Stimulated activated CD8-positive, alpha-beta memory T cell treated with anti-CD3 and anti-CD28 coated beads, Interleukin-7, amount 100 ng/mL, for 48 hours (primary cell): ENCODE measurements around the gene GSK3B.

Source experiments
- DNase-seq, 2 donors: peaks; one replicate each; pipeline ENCODE4 v3.0.0-alpha.2; 2020; ENCODE audit warnings: low read depth in 1 of 2; ENCODE audit errors: extremely low read depth in 1 of 2

GSK3B gene

DNA sequence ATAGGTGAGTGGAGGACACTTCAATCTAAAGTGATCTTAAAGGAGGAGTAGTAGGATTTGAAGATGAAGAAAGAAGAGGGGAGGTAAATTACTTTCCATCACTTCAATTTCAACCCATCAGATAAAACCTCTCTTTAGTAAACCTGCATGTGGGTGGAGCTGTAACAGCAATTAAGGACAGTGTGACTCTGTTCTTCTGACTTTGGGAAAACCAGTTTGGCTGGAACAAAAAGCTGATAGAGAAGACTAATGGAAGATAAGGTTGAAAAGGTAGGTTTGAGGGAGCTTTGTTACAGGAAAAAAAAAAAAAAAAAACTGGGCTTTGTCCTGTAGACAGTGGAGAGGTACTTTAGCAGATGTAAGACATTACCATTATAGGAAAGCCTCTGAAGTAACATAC, 4.5 kb upstream of the GSK3B start:
- no peak for DNase-seq

DNA sequence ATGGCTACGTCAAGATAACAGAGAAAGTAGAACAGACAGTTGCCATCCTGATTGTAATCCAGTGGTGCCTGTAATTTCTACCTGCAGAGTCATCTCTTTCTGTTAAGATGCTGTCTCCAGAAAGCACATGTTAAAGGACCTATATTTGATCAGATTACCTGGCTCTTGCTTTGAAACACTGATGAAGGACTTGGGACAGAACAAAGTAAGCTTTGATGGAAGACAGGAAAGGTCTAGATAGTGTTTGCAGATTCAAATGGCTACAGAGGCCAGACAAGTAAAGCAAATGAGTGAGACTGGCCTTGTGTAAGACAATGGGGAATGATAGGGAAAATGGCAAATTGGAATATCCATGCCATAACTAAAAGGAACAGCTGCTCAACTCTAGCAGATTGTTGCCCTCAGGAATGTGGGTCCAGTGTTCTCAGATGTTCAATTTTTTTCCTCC, 1.8 kb upstream of the GSK3B start:
- DNase-seq, result no peak

DNA sequence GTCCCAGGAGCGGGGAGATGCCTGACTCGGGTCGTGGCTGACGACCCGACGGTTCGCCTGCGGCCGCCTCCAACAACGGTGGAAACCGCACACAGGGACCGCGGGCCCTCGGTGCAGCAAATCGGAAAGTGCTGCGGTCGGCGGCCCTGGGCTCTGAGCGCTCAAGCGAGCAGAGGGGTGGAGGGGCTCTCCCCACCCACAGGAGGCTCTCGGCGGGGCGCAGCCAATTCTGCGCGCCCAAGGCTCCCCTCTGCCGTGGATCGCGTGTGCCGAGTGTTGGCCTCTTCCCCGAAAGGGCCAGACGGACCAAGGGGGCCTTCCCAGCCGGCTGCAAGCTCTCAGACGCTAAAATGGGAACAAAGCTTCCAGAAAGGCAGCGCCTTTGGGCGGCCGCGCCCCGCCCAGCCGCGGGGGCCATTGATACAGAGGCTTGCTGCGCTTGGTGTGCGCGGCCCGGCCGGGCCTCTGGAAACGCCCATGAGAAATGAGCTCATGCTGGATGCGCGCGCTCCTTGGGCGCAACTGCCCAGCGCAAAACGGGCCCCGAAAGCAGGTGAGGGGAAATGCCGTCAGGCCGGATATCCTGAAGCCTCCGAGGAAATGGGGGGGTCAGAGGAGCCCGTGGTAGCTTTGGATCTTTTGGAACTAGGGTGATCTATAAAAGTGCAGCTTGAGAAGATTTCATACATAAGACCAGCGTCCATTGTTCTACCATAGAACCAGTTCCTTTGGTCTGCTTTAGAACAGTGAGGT, 1.2 kb upstream of the GSK3B start:
- peak; percentile 84 to 89 for DNase-seq

DNA sequence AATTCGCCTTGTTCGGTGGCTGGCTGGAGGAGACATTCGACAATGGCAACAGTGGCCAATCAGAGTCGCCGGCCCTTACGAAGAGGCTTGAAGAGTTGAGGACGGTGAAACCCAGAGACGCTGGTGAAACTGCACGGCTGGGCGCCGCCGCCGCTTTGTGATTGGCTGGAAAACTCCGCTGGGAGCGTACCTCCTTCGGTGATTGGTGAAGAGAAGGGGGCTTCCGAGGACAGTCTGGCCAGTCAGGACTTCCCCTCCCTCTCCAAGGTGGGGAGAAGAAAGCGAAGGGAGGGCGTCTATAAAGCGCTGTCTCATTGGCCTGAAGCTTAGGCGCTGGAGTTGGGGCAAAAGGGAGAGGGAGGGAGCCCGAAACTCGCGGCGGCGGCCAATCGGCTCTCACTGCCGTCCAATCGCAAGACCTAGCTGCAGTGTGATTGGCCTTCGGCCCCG, 554 bp upstream of the GSK3B start:
- DNase-seq, result peak; percentile 96 to 98

DNA sequence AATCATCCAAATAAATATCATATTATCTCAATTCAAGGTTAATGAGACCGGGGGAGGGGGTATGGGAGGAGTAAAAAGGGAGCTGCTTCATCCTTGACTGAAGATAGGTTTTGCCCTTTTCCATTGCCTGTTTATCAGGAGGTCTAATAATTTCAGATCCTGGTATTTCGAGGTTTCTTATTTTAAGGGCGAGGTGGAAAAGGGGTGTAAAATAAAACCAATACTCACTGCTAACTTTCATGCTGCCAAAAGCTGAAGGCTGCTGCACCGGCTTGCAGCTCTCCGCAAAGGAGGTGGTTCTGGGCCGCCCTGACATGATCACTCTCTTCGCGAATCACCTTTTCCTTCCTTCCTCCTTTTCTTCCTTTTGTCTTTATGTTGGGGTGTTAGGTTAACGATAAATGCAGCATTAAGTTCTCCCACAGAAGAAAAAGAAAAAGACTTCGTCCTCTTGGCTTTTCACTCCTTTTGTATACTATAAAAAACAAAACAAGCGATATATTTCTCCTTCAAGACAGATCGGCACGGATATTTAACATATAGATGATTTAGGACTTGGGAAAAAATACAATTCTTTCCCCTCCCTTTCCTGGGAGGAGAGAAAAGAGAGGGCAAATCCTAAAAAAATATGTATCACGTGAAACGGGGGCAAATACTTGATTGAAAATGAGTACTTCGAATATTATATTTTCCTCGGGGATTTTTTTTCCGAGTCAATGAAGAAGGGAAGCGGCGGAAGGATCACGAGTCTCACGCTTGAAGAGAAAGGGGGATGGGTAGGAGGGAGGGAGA, 932 bp downstream of the GSK3B start:
- DNase-seq, result no peak

DNA sequence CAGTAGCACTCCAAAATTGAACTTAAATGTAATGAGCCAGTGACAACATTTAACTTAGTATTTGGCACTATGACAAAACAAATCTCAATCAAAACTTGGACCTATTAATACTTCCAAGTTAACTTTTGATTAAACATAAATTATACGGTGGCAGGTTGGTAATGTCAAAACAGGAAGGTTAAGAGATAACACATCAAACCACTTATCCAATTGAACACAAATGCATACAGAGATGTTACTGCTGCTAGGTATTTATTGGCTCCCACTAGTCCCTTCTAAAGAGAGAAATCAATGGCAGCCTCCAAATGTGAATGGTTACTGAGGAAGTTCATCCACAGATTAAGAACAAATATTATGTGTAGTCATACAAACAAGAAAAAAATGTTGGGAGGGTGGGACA, 1.8 kb downstream of the GSK3B start:
- no peak for DNase-seq

DNA sequence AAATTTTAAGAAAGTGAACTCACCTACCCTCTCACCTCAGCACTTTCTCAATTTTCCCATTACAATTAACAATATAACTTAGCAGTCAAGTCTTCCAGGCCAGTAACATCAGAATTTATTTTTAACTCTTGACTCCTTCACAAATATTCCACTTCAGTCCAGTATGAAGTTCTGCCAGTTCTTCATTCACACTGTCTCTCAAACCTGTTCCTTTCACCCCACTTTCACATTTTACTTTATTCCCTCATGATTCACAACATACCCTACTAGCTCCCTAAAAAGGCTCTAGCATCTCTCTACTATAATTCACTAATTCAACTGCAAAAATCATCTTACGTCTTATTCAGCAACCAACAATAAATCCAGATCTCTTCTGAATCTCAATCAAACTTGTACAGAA, 3.8 kb downstream of the GSK3B start:
- DNase-seq, result no peak

DNA sequence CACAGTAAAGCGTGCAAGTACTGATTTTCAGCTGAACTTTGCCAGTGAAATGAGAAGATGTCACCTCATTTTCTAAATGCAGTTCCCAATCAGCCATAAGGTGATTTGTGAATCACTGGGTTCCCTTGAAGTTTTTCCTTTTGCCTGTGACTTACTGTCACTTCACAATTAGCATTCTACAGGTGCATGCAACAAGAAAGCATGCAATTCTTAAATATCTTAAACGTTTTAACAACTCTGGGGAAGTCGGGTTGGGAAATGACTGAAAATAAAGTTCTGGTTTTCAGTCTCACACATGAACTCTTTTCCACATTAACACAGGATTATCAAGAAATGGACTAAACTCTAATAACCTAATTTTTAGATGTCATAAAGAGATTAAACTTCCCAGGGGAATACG, 5.2 kb downstream of the GSK3B start:
- no peak for DNase-seq

DNA sequence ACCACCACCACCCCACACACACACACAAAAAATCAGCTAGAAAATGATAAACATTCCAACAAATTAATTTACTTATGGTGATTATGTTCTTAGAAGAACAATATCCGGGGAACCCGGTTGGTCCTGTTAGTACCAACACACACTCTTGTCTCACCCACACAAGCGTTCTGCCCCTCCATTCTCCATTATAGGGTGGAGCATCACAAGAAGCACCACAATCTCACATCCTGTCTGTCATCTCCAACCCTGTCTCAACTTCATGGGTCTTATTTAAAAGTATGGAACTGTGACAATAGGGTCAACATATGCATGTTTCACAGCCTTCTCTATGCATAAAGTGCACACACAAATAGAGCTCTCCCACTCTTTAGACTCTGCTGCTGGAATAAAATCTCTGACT, 5.6 kb downstream of the GSK3B start:
- no peak for DNase-seq

DNA sequence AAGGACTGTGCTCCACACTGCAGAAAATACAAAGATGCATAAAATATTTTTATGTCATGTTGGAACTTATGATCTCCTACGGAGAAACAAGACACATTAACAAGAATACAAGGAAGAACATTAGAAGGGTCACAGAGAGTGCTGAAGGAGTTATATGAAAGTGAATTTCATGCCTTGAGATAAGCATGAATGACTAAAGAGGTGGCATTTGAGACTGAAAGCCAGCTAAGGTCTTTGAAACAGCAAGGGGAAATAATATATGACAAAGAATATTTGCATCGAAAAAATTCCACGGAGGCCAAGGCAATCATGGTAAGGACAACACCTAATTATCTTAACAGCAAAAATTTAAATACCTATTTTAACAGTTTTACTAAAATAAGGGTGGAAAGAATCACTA, 12.5 kb downstream of the GSK3B start:
- no peak for DNase-seq

DNA sequence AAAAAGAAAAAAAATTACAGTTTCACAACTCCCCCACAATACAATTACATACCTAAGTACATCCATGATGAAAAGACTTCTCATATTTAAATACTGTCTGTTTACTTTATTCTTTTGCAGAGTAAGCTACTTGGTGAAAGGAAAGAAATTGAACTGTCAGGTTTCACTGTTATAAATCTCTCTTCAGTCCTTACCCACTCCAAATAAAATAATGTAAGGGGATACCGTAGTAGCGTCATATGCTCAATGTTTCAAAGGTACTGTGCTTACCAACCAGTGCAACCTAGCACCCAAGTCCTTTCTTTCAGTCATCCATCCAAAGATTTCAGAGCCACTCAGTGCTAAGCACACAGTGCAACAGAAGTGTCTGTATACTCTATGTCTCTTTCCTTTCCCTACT, 13.4 kb downstream of the GSK3B start:
- DNase-seq, result no peak

DNA sequence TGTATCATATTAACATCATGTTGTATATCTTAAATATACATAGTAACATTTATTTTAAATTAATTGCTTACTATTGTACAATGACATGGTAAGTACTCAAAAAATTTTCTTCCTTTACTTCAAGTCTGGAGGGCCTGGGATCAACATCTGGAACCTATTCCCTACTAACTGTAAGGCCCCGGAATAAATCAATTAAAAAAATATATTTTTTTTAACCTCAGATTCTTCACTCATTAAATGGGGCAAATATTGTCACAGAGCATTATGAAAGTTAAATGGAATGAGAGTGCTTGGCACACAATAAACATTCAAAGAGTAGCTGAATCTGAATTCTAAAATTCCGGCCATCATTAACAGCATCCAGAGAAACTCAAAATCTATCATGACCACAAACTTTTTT, 16.5 kb downstream of the GSK3B start:
- DNase-seq, result no peak

DNA sequence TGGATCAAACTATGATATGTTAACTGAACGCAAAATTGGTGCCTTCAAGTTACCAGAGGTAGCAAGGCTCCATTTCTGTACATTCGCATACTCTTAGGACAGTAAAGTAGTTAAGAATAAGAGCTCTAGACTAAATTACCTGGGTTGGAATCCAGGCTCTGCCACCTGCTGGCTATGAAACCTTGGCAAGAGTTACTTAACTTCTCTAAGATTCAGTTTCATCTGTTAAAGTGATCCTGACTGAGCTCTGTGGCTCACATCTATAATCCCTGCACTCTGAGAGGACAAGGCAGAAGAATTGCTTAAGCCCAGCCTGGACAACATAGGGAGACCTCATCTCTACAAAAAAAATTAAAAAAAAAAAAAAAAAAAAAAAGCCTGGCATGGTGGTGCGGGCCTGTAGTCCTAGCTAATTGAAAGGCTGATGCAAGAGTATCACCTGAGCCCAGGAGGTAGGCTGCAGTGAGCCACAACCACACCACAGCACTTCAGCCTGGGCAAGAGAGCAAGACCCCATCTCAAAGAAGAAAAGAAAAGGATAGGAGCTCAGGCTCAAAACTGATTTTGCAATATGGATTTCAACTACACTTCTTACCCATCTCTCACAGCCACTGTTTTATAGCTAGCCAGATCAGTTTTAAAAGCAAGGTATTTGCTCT, 21.3 kb downstream of the GSK3B start:
- DNase-seq, result no peak

DNA sequence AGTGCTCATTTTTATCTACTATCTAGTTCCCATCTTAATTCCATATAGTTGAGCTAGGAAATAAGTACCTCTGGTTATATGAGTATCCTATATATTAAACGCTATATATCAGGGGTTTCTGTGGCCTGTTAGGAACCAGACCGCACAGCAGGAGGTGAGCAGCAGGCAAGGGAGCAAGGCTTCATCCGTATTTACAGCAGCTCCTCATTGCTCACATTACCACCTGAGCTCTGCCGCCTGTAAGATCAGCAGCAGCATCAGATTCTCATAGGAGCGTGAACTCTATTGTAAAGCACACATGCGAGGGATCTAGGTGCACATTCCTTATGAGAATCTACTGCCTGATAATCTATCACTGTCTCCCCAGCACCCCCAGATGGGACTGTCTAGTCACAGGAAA, 23.0 kb downstream of the GSK3B start:
- DNase-seq, result no peak

DNA sequence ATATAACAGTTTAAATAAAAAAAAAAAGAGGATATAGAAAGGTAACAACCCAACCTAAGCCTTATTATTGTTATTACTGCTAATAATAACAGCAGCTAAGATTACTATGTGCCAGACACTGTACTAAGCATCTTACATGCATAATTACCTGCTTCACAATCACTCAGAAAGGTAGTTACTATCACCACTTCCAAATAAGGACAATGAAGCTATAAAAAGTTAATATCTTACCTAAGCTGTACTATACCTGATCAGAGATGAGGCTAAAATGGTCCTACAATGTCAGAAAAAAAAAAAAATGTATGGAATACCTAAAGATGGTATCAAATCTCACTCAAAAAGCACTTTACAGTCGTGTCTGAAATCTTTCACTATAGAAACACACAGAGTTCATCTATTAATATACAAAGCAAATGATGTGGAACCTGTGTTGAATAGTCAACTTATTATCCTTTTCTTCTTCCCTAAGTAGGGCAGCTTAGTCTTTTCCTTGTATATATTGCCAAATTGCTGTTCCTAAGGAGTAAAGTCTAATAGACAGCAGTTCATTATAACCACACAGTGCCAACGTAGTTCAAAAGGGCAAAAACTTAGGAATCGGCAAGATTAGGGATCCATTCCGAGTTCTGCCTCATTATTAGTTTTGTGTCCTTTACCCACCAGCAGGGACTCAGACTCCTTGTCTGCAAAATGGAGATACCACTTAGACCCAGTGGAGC, 23.8 kb downstream of the GSK3B start:
- DNase-seq, result no peak

DNA sequence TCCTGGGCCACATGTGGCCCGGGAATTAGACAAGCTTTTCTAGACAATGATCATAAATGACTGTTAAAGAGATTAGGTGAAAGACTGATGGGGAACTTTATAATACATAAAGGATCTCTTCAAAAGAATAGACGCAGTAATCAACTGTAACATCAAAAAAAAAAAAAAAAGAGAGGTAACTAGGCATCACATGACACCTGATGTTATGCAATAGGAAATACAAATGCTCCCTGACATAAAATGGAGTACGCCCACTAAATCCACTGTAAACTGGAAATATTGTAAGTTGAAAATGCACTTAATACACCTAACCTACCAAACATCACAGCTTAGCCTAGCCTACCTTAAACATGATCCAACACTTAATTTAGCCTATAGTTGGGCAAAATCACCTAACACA, 27.2 kb downstream of the GSK3B start:
- DNase-seq, result no peak

DNA sequence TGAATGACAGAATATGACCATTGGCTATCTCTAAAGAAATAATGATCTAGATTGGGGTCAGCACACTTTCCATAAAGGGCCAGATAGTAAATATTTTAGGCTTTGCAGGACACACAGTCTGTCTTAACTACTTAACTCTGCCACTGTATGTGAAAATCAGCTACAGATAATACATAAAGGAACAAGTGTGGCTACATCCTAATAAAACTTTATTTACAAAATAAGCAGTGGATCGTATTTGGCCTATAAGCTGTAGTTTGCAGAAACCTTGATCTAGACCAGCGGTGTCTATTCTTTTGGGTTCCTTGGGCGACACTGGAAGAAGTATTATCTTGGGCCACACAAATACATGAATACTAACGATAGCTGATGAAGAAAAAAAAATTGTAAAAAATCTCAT, 27.6 kb downstream of the GSK3B start:
- DNase-seq, result no peak

DNA sequence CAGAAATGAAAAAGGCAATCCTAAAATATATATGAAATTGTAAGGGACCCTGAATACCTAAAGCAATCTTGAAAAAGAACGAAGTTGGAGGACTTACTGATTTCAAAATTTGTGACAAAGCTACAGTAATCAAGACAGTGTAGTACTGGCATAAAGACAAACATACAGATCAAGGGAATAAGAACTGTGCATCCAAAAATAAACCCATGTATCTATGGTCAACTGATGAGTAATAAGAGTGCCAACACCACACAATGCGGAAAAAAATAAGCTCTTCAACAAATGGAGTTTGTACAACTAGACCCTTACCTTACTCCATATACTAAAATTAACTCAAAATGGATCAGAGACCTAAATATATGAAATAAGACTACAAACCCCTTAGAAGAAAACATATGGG, 29.6 kb downstream of the GSK3B start:
- no peak for DNase-seq

DNA sequence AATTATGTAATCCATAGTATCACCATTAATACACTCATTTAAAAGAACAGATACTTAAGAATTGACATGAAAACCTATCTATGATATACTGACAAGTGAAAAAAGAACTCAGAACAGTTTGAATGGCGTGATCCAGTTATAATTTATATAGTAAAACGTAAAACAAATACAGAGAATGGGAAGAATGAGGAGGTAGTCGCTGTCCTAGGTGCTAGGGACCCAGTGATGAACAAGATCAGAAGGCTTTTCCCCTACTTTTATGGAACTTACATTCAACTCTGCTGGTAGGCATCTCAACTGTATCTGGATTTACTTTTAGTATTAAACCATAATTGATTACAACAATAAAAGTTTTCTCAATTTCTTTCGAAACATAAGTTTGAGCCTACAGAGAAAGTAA, 31.8 kb downstream of the GSK3B start:
- DNase-seq, result no peak

DNA sequence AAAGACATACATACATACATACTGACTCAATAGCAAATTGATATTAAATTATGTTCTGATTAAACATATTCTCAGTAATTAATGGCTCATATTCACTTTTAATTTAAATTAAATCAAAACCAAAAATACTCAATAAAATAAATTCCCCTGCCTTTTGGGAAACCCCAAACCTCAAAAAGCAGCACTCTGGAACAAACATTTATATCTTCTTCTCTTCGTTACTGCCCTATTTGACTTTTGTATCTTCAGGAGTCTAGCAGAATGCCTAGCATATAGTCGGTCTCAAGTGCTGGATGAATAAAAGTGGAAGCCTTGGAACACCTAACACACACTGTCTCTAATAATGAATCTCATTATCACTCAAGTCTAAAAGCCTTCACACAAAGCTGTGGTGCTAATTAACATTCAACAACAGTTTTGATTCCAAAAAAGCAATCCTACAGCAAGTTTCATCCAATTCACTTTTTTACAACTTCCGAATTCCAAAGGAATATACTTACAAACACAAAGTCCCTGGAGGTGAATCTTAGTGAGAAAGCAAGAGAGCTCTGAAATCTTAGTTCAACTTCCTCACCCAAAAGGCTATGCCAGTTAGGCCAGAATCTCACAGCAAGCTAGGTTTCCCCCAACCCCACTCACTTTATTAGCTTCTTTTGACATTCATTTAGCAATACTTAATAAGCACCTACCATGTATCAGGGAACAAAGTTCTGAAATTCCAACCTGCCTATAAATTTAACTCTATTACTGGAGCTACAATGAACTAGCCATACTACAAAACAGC, 35.0 kb downstream of the GSK3B start:
- no peak for DNase-seq
